GM19025 (cell line): ENCODE data around the gene PSMC1.
A peak's percentile ranks its signal among the peaks of the same experiment; 100 is the strongest.
"Not testable (repeated sequence)": the region's sequence is repeated elsewhere in the genome, so short reads cannot be mapped to it uniquely, and the experiment has no call there.

Experiments used
- ATAC-seq: cut with Tn5 transposase; IDR thresholded peaks from one replicate; pipeline ENCODE4 v1.9.1; 2021; ENCODE audit warnings: mild to moderate bottlenecking, low read depth, moderate library complexity; ENCODE audit not compliant: unreplicated experiment

Gene PSMC1

DNA sequence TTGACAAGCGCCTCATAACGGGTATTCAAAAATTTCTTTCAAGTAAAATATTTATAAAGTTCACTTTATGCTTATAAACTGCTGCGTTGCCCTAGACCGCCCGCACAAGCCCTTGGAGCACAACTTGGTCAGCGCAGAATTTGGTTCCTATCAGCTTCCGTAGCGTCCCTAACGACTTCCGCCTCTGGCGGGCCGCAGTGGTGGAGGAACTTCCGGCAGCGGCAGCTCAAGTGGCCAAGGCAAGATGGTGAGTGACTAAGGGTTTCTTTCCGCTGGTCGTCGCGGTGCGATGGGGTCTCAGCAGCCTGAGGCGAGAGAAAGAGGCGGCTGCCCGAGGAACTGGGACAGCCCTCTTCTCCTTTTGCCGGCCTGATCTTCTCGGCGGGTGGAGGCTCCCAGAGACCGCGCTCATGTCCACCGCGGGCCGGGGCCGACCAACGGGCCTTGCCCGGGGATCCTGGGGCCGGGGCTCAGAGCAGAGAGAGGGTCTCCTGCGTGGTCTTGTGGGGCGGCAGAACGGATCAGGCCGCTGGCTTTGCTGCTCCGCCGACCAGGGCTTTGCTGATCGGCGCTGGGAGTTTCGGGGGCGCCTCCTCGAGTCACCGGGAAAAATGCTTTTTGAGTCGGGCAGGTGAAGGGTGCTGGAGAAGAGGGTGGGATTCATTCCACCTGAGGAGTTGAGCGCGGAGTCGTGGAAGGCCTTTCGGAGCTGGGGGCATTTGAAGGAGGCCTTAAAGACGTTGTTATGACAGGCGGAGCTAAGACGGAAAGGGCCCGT lies at the start of gene PSMC1:
PSMC1 (plus strand) TSS at position 200 of the 778 bp plus-strand sequence; CDS start at position 245, 45 bp downstream.
- ATAC-seq = peak; percentile 95

DNA sequence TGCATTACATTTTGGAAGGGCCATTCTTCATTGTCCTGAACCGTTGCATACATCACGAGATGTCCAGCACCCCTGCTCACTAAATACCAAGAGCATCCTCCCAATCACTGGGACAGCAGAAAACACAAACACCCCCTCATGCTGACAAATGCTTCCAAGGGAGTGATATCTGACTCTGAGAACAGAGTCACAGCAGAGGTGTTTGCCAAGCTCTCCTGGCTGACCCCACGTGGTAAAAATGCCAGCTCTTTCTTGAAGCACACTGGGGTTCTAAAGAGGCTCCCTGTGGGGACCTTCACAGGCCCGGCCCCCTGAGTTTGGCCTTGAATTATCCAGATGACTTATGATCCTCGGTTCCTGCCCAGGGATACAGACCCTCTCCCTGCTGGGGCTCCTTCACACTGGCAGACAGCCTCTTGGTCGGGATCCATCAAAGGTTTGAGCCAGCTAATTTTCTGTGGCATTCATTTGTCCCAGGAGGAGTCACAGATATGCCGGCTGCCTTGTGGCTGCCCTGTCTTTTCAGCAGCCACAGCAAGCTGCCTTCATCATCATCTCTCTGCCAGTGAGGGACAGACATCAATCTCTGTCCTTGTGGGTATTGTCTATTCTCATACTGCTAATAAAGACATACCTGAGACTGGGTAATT lies 43.1 kb upstream of the PSMC1 start:
- no peak for ATAC-seq

DNA sequence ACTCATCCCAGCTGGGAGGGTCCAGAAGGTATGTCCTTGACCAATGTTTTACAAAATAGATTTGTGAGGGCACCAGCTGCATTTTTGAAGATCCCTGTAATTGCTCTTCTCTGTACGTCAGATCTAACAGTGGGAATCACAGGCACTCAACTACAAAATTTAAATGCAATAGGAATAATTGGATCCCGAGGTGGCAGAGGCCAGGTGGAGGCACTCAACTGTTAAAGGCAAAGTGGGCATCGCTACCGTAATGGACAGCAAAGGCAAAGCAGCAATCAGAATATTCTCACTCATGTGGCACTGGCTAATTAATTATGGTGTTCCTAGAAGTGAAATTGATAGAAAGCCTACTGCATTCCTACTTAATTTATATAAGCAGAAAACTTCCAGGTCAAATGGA lies 27.9 kb upstream of the PSMC1 start:
- no peak for ATAC-seq

DNA sequence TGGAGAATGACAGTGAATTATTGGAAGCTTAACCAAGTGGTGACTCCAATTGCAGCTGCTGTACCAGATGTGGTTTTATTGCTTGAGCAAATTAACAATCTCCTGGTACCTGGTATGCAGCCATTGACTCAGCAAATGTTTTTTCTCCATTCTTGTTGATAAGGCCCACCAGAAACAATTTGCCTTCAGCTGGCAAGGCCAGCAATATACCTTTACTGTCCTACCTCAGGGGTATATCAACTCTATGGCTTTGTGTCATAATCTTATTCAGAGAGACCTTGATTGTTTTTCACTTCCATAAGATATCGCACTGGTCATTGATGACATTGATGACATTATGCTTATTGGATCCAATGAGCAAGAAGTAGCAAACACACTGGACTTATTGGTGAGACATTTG lies 26.4 kb upstream of the PSMC1 start:
- not testable (repeated sequence) for ATAC-seq

DNA sequence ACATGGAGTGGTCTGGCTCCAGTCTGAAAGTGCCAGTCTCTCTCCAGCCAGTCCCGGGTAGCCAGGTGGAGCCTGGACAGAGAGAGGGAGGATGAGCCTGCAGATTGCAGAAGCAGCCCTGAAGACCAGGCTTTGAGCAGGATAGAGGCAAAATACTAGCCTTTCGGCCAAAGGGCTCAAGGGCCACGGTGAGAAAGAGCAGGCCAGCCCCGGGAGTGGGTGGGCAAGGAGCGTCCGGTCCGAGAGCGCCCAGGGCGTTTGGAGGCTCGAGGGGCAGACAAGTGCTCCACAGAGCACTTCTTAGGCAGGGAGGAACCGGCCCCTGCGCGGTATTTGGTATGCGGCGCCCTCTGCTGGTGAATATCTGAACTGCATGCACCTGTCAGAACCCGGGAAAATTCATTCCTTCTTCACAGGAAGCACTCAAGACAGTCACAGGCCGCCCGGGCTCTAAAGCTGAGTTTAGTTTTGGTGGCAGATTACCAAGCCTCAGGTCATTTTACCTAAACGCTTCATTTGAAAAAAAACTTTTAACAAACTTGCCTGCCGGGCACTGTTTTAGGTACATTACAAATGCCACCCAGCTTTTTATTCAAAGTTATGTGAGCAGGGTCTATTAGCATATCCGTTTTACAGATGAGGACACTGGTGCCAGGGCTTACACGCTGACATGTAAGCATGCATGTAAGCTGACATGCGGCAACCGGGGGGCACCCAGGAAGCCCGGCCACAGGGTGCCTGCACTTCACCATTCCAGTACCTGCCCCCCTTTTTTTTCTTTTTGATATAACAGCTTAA lies 21.0 kb upstream of the PSMC1 start:
- ATAC-seq = no peak

DNA sequence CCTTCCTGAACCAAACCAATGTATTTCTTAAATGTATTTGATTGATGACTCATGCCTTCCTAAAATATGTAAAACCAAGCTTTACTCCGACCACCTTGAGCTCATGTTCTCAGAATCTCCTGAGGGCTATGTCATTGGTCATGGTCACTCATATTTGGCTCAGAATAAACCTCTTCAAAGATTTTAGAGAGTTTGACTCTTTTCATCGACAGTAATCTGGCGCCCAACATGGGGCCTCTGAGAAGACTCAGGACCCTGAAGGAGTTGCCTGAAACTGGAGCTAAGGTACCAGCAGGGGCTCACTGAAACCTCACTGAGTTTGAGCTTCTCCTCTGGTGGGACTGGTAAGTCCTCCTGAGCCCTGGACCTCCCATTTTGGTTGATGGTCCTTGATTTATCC lies 17.2 kb upstream of the PSMC1 start:
- ATAC-seq = no peak

DNA sequence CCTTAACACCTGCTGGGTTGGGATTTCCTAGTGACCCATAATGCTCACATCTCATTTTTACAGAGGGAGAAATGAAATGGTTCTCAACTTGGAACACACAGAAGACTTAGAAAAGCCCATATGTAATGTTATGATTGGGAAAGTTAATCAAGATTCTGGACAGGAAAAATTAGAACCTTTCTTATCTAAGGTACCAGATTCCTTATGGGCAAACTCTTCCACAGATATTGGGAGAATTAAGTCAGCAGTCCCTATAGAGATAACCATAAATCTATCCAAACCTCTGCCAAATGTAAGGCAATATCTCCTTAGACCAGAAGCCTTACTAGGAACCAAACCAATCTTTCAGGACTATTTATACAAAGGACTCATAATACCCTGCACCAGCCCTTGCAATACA lies 13.9 kb upstream of the PSMC1 start:
- ATAC-seq = no peak

DNA sequence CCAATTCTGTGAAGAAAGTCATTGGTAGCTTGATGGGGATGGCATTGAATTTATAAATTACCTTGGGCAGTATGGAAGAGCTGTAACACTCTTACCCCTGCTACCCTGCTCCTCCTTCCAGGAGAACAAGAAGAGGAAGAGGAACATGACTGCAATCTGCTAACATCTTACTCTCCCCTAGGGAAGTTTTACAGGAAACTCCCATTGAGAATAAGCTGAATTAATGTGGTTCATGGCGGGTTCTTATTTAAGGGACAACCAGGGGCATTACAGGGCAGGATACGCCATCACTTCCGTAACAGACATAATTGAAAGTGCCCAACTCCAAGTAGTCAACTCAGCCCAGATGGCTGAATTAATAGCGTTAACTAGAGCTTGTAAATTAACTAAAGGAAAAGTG lies 9.4 kb upstream of the PSMC1 start:
- ATAC-seq = no peak

DNA sequence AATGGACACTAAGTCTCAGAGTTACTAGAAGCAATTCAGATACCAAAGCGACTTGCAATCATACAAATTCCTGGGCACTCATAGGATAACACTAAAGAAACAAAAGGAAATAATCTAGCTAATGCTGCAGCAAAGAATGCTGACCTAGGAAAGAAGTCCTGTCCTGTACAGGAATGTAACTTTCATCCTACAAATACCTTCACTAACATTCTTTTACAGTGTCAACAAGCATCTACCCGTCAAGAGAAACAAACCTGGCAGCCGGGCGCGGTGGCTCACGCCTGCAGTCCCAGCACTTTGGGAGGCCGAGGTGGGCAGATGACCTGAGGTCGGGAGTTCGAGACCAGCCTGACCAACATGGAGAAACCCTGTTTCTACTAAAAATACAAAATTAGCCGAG lies 8.9 kb upstream of the PSMC1 start:
- not testable (repeated sequence) for ATAC-seq

DNA sequence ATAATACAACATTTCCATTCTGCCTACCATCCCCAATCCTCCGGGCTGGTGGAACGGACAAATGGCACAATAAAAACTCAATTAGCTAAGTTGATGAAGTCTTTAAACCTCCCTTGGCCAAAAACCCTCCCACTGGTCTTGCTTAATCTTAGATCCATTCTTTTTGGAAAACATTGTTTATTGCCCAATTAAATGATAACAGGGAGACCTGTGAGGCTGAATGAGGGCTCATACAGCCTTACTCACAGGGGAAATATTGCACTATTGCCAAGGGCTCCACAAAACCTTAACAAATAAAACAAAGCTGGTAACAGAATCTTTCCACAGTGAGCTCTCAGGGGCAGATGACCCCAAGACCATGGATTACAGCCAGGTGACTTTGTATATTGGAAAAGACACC lies 7.8 kb upstream of the PSMC1 start:
- no peak for ATAC-seq

DNA sequence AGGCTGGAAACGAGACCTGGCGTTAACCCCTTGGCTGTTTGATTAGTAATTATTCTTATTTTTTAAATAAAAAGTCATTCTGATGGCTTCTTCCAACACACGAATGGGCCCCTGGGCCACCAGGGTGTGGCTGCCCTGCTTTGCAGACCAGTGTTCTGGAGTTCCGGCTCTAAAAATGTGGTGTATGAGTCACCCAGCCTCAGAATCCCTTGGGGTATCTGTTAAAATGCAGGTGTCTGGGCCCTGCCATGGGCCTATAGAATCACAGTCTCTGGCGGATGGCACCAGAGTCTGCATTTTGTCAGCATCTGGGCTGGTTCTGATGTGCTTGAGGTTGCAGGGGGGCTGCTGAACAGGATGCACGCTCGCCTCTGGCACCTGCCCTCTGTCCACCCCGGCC lies 2.5 kb upstream of the PSMC1 start:
- no peak for ATAC-seq

DNA sequence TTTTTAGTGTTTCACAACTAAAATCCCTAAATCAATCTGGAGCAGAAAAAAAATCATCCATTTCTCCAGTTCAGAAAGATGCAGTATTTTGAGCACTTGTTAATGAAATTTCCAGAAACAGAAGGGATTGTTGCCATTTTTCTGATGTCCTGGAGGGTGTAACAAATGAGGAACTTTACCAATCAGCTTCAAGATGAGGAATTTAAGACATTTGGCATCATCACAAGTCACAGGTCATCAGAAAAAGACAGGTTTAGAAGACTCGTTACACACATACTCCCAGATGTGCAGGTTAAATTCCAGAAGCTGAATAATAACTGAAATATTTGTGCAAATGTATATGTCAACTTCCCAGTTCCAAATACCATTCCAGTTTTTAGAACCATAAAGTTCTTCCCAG lies 482 bp upstream of the PSMC1 start:
- no peak for ATAC-seq

DNA sequence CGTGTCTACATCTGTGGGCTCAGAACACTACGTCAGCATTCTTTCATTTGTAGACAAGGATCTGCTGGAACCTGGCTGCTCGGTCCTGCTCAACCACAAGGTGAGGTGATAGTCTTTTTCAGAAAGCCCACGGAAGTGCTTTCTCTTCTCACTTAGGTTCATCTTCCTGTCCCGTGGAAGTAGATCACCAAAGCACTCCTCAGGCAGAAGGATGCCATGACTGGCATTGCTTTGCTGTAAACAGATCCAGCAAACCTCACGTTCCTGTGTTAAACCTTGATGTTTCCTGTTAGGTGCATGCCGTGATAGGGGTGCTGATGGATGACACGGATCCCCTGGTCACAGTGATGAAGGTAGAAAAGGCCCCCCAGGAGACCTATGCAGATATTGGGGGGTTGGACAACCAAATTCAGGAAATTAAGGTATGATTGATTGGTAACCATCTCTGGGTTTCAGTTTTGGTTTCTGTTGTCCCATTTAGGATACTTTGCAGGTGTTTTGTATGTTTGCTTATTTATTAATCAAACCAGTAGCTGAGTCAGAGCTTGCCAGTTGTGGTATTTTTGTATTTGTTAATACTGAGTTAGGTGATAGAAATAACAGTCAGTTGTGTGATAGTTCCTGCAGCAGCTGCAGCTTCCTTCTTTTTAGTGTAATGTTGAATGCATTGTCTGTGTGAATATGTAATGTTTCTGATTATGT lies 7.5 kb downstream of the PSMC1 start:
- peak; percentile 81 for ATAC-seq

DNA sequence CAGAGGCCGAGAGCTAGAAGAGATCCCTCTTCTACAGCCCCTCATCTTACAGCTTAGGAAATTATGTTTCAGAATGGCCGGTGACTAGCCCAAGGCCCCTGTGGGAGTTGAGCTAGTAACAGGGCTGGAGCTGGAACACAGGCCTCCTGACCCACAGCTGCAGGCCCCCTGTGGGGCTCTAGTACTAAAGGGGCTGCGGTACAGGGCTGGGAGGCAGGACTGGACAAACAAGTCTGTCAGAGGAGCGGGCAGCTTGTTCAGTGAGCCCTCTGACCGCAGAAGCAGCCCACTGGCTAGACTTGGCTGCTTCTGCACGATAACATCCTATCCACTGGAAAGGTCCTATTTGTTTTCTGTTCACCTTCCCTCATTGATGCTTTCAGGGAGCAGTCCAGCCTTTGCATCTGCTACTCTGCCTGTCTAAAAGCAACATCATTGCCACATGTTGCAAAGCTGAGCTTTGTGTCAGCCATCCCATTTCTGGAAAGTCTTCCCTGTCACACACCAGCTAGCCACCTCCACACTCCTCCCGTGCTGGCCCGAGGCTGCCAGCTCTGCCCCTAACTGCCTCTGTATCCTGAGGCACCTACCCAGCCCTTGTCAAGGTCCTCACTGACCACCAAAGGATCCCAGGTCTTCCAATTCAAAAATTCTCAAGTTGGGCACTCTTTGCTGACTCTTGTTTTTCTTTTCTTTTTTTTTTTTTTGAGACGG lies 10.2 kb downstream of the PSMC1 start:
- no peak for ATAC-seq

DNA sequence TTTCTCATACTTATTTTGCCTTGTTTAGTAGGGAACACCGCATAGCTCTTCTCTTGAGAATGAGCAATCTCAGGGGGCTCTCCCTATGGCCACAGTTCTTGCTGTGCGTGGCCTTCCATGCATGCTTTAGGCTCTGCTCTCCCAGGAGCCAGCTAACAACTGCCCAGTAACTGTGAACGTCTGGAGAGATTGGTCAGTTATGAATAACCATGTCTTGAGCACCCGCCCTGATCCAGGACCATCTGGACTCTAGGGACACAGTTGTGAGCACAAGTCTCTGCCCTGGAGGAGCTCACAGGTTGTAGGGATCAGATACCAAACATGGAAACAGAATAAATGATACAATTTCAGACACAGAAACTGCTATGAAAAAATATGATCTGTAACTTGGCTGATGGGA lies 12.1 kb downstream of the PSMC1 start:
- ATAC-seq = no peak

DNA sequence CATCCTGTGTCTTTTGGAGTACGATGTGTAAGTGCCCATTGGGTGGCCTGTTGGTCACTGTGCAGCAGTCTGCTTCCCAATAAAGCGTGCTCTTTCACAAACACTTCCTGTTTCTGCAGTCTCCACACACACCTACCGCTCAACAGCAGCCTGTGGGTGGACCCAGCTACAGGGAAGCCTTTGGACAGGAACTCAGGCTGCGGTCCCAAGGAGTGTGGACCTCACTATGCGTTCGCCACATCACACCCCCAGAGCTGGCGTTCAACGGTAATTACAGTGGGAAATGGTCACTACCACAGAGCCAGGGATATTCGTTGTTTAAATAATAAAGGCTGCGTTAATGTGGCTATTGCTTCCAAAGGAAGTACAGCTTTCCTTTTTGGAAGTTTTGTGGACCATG lies 16.2 kb downstream of the PSMC1 start:
- no peak for ATAC-seq

DNA sequence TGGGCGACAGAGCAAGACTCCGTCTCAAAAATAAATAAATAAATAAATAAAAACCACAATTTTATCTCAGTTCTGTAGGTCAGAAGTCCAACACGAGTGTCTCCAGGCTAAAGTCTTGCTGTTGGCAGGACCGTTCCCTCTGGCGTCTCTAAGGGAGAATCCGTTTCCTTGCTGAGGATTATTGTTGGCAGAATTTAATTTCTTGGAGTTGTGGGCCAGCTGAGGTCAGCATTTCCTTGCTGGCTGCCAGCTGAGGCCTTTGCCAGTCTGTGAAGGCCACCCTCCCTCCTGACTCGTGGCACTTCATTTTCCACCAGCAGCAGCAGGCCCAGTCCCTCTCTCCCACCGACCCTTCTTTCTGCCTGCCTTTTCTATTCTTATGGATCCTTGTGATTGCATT lies 17.2 kb downstream of the PSMC1 start:
- no peak for ATAC-seq

DNA sequence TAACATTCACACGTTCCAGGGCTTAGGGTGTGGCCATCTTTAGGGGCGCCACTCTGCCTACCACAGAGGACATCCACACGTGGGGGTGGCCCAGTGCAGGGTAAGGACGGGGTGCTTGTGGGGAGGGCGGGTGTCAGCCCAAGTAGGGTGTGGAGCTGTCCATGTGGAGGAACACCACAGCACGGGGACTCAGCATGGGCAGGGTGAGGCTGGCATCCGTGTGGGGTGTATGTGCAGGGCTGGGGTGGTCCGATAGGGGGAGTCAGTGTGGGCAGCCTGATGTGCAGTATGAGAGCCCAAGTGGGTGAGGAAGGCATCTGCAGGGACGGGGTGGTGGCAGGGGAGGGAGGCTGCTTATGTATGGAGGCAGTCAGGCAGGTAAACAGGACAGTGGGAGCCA lies 17.7 kb downstream of the PSMC1 start:
- no peak for ATAC-seq

DNA sequence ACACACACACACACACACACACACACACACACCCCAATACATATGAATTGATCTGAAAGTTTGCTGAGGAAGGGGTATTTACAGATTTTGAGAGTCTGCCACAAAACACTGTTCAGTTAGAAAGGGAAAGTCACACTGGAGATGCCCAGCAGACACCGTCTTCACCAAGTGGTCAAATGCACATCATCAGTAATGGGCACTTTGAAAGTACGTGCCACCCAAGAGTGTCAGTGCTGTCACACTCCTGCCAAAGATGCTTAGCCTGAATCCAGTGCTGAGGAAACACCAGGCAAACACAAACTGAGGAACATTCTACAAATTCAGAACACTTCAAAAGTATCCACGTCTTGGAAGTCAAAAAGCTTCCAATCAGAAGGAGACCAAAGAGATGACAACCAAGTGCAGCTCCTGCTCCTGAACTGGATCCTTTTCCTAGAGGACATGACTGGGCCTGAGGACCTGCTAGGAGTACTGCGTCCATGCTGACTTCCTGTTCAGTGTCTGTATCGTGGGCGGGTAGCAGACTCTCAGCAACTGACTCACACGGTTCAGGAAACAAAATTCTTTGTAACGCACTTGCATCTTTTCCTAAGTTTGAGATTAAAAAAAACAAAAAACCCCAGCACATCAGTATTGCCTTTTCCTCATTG lies 18.6 kb downstream of the PSMC1 start:
- no peak for ATAC-seq

DNA sequence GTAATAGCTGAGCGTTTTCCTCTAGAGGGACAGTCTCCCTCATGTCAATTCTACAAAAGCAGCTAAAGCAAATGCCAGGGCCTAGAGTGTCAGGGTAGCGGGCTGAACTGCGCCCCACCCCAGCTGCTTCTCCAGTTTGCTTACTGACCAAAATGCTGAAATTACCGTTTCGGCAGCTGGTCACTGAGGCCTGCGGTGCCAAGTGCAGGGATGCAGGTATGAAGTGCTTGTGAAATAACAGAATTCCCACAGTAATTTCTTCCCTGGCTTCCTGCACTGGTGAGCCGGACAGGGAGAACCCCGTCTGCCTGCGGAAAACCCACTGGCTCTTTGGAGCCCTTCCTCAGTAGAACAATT lies 19.1 kb downstream of the PSMC1 start:
- no peak for ATAC-seq
